Activated CD4-positive, alpha-beta memory T cell treated with anti-CD3 and anti-CD28 coated beads for 36 hours (primary cell): ENCODE data around the gene PHLDA1. TPM values are rescaled to one million over a fixed set of nuclear protein-coding genes. Genes with fewer than 3 reads are reported as not detected.

ENCODE experiments used
- CTCF ChIA-PET: fragments of 350-600 bp; sonication (Branson Sonifier 250); formaldehyde crosslinking; loops from one replicate; lab custom pipeline; 2021; ENCODE audit warnings: antibody characterized with exemption, inconsistent platforms; lab: Charles Lee
- POLR2A ChIA-PET: fragments of 350-600 bp; sonication (Branson Sonifier 250); formaldehyde crosslinking; loops from one replicate; lab custom pipeline; 2021; ENCODE audit warnings: antibody characterized with exemption; lab: Charles Lee
- DNase-seq: peaks from one replicate; pipeline ENCODE4 v3.0.0-alpha.2; 2020
- H3K27ac Mint-ChIP-seq: one replicate; pipeline ENCODE4 v1.8.0; 2021; ENCODE audit warnings: mixed read lengths
- H3K27me3 Mint-ChIP-seq: one replicate; pipeline ENCODE4 v1.8.0; 2021; ENCODE audit warnings: mixed read lengths
- H3K36me3 Mint-ChIP-seq: one replicate; pipeline ENCODE4 v1.8.0; 2021; ENCODE audit warnings: mixed read lengths
- H3K4me1 Mint-ChIP-seq: one replicate; pipeline ENCODE4 v1.8.0; 2021; ENCODE audit warnings: low read depth, mixed read lengths
- H3K4me3 Mint-ChIP-seq: one replicate; pipeline ENCODE4 v1.8.0; 2021; ENCODE audit warnings: mild to moderate bottlenecking, mixed read lengths
- H3K9me3 Mint-ChIP-seq: one replicate; pipeline ENCODE4 v1.8.0; 2021; ENCODE audit warnings: mixed read lengths
- intact Hi-C: fragments of 100-400 bp; cut with micrococcal nuclease; formaldehyde crosslinking; loops from one replicate; pipeline ENCODE4 v1.15.1; 2023
- total RNA-seq, 2 experiments: library from RNA; stranded (reverse); gene quantifications; one replicate each; pipeline ENCODE4 v1.2.3, GENCODE V29; 2021

PHLDA1 gene
- total RNA-seq, 2 experiments from 2014 or later: 23.8 to 24.4 TPM

DNA sequence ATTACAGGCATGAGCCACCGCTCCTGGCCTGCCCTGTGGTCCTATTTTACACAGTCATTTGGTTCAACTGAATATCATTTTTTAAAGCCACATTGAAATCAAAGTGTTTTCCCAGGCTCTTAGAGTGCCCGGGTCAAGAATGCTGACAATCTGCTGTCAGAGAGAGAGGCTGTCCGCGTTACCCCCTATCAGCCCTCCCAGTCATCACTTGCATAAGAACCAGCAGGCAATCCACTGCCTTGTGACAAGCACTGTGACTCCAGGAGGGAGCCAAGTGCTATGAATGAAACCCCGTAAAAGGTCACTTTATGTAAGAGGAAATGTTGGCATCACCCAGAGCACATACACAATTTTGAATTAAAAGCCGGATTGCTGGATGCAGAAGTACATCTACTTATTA, 13.5 kb downstream of the PHLDA1 start:
- ChIA-PET POLR2A (no interaction called here), CTCF (interaction anchor here (1.1 to 1.3 kb wide), 2 partner anchors 36 to 490 kb away, joined by 3 read pairs; no protein-coding TSS in a partner anchor)
- H3K36me3 Mint-ChIP-seq: no peaks in the 10 kb centered on the region
- intact Hi-C loops: no loop called here
- no peaks in the 10 kb centered on the region for H3K27me3 Mint-ChIP-seq
- DNase-seq: no peak
- H3K4me3 Mint-ChIP-seq: no peak overlapping the region
- H3K27ac Mint-ChIP-seq: no peak overlapping the region
- H3K9me3 Mint-ChIP-seq: no peaks in the 10 kb centered on the region
- peaks cover 52% of the 10 kb centered on the region for H3K4me1 Mint-ChIP-seq

DNA sequence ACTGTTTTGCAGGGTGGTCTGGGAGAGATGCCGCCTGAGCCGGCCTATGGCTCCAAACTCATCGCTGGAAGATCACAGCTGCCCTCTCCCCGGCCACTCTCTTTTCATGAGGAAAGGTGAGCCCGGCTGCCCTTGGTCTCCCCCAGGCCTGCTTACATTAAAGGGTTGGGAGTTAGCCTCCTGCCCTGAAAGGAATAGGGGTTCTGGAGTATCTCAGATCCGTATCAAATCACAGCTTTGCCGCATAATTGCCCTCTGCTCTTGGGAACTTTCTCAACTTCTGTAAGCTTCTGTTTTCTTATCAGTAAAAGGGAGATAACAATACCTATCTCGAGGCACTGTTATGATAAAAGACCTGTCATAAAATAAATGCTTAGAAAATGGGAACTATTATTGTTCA, 17.6 kb downstream of the PHLDA1 start:
- intact Hi-C loops: no loop called here
- Mint-ChIP-seq H3K36me3 (no peaks in the 10 kb centered on the region), H3K27me3 (no peaks in the 10 kb centered on the region), H3K4me3 (no peak overlapping the region), H3K4me1 (peaks cover 24% of the 10 kb centered on the region), H3K27ac (no peak overlapping the region), H3K9me3 (no peaks in the 10 kb centered on the region)
- no peak for DNase-seq
- ChIA-PET CTCF (interaction anchor here (1.4 kb wide), 1 partner anchor 197 kb away, joined by 4 read pairs; no protein-coding TSS in a partner anchor), POLR2A (no interaction called here)

- ChIA-PET CTCF (interaction anchor here (1.4 kb wide), 1 partner anchor 197 kb away, joined by 4 read pairs; no protein-coding TSS in a partner anchor), POLR2A (no interaction called here)
- H3K27me3 Mint-ChIP-seq: no peaks in the 10 kb centered on the region
- no peak overlapping the region for H3K27ac Mint-ChIP-seq
- H3K4me1 Mint-ChIP-seq: peaks cover 21% of the 10 kb centered on the region
- no peaks in the 10 kb centered on the region for H3K9me3 Mint-ChIP-seq
- intact Hi-C loops: no loop called here
- no peak overlapping the region for H3K4me3 Mint-ChIP-seq
- DNase-seq: no peak
- H3K36me3 Mint-ChIP-seq: no peaks in the 10 kb centered on the region
These were observed 18.0 kb downstream of the PHLDA1 start for GRCh38 chr12:76013603-76014002.

- H3K27me3 Mint-ChIP-seq: no peaks in the 10 kb centered on the region
- H3K36me3 Mint-ChIP-seq: no peaks in the 10 kb centered on the region
- POLR2A ChIA-PET: no interaction called here
- H3K4me1 Mint-ChIP-seq: peaks cover 14% of the 10 kb centered on the region
- H3K4me3 Mint-ChIP-seq: no peak overlapping the region
- intact Hi-C loops: no loop called here
- H3K27ac Mint-ChIP-seq: no peak overlapping the region
- no peaks in the 10 kb centered on the region for H3K9me3 Mint-ChIP-seq
- DNase-seq: no peak
- CTCF ChIA-PET: no interaction called here
These were observed 18.9 kb downstream of the PHLDA1 start for GRCh38 chr12:76012644-76013043.

DNA sequence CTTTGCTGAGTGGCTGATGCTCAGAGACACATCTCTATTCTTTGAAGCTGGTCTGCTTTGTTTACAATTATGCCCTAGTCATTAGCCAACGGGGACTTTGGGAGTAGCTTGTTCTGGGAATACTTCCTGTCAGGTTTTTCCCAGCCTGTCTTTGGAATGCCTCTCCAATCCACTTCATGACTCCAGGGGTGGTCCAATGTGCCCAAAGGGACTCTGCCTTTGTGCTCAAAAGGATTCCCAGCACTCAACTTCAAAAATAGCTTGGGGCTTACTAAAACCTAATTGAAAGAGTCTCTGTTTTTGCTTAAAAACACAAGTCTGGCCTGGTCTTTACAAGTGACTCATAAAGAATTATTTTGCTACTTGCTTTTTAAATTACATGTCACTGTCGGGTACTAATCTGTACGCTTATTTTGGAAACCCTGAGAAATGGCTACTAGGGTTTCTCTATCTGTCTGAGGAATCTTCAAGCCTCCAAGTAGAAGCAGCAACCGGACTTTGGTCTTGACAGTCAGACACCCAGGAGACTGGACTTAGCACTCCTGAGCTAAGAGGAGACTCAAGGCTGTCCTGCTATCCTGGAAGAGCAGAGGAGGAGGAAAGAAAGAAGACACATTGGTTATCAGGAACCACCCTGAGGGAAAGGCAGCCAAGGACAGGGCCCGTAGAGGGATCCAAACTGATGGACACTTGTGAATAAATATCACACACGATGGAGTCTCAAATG, 20.7 kb downstream of the PHLDA1 start:
- Mint-ChIP-seq H3K4me3 (no peak overlapping the region), H3K9me3 (no peaks in the 10 kb centered on the region), H3K36me3 (no peaks in the 10 kb centered on the region), H3K27me3 (peaks cover 3% of the 10 kb centered on the region), H3K4me1 (peaks cover 9% of the 10 kb centered on the region), H3K27ac (no peak overlapping the region)
- POLR2A ChIA-PET: no interaction called here
- no peak for DNase-seq
- CTCF ChIA-PET: interaction anchor here (1.1 kb wide), 1 partner anchor 19 kb away, joined by 3 read pairs; no protein-coding TSS in a partner anchor
- intact Hi-C loops: no loop called here

DNA sequence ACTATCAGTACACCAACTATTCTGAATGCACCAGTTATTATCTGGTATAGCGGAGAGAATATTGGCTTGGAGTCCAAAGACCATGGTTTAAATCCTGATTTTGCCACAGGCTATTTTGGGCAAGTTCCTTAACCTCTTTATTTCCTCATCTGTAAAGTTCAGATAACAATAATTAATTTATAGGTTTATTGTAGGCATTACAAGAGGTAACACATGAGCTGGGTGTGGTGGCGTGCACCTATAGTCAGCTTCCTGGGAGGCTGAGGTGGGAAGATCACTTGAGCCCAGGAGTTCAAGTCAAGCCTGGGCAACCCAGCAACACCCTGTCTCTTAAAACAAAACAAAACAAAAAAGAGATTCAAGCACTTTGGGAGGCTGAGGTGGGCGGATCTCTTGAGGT, 23.1 kb downstream of the PHLDA1 start:
- intact Hi-C loops: no loop called here
- no peak for DNase-seq
- ChIA-PET CTCF (no interaction called here), POLR2A (no interaction called here)
- peaks cover 5% of the 10 kb centered on the region for H3K9me3 Mint-ChIP-seq
- no peaks in the 10 kb centered on the region for H3K4me1 Mint-ChIP-seq
- H3K36me3 Mint-ChIP-seq: no peaks in the 10 kb centered on the region
- no peak overlapping the region for H3K27ac Mint-ChIP-seq
- H3K27me3 Mint-ChIP-seq: peaks cover 3% of the 10 kb centered on the region
- H3K4me3 Mint-ChIP-seq: no peak overlapping the region

GRCh38 chr12:76007640-76008039, 23.9 kb downstream of the PHLDA1 start:
- no peak overlapping the region for H3K27ac Mint-ChIP-seq
- CTCF ChIA-PET: no interaction called here

GRCh38 chr12:76006028-76006925, 25.3 kb downstream of the PHLDA1 start:
- intact Hi-C loops: no loop called here
- Mint-ChIP-seq H3K4me3 (no peak overlapping the region), H3K27me3 (peaks cover 3% of the 10 kb centered on the region), H3K36me3 (no peaks in the 10 kb centered on the region), H3K9me3 (peaks cover 5% of the 10 kb centered on the region), H3K4me1 (no peaks in the 10 kb centered on the region), H3K27ac (no peak overlapping the region)
- no peak for DNase-seq
- POLR2A ChIA-PET: no interaction called here
- CTCF ChIA-PET: no interaction called here

More at GRCh38 chr12:76007640-76008039, 23.9 kb downstream of the PHLDA1 start:
- POLR2A ChIA-PET: no interaction called here
- Mint-ChIP-seq H3K4me1 (no peaks in the 10 kb centered on the region), H3K36me3 (no peaks in the 10 kb centered on the region), H3K9me3 (peaks cover 5% of the 10 kb centered on the region), H3K4me3 (no peak overlapping the region), H3K27me3 (peaks cover 3% of the 10 kb centered on the region)
- intact Hi-C loops: no loop called here
- DNase-seq: no peak

- H3K27ac Mint-ChIP-seq: no peak overlapping the region
- H3K4me3 Mint-ChIP-seq: no peak overlapping the region
- ChIA-PET CTCF (no interaction called here), POLR2A (interaction anchor here (0.6 to 1.1 kb wide), 2 partner anchors 17 to 345 kb away, joined by 3 to 4 read pairs; partner anchors contain the start of gene BBS10)
- no peak for DNase-seq
- H3K36me3 Mint-ChIP-seq: no peaks in the 10 kb centered on the region
- H3K27me3 Mint-ChIP-seq: peaks cover 3% of the 10 kb centered on the region
- peaks cover 3% of the 10 kb centered on the region for H3K4me1 Mint-ChIP-seq
- intact Hi-C loops: no loop called here
- H3K9me3 Mint-ChIP-seq: peaks cover 5% of the 10 kb centered on the region
These were observed 28.3 kb downstream of the PHLDA1 start for GRCh38 chr12:76003355-76003638.

GRCh38 chr12:76002598-76003354, 28.8 kb downstream of the PHLDA1 start:
- H3K4me1 Mint-ChIP-seq: peaks cover 3% of the 10 kb centered on the region
- H3K4me3 Mint-ChIP-seq: no peak overlapping the region
- no peaks in the 10 kb centered on the region for H3K36me3 Mint-ChIP-seq
- H3K27me3 Mint-ChIP-seq: peaks cover 3% of the 10 kb centered on the region
- no peak for DNase-seq
- POLR2A ChIA-PET: interaction anchor here (0.6 to 1.1 kb wide), 2 partner anchors 18 to 345 kb away, joined by 3 to 4 read pairs; partner anchors contain the start of gene BBS10
- CTCF ChIA-PET: no interaction called here
- intact Hi-C loops: no loop called here
- H3K9me3 Mint-ChIP-seq: peaks cover 5% of the 10 kb centered on the region
- H3K27ac Mint-ChIP-seq: no peak overlapping the region

- intact Hi-C loops: no loop called here
- no peak overlapping the region for H3K4me3 Mint-ChIP-seq
- no peaks in the 10 kb centered on the region for H3K36me3 Mint-ChIP-seq
- POLR2A ChIA-PET: no interaction called here
- H3K27ac Mint-ChIP-seq: no peak overlapping the region
- DNase-seq: no peak
- H3K27me3 Mint-ChIP-seq: no peaks in the 10 kb centered on the region
- no peaks in the 10 kb centered on the region for H3K9me3 Mint-ChIP-seq
- peaks cover 21% of the 10 kb centered on the region for H3K4me1 Mint-ChIP-seq
- CTCF ChIA-PET: no interaction called here
These were observed 33.1 kb downstream of the PHLDA1 start for GRCh38 chr12:75998292-75999063.
